GM12892 (cell line): ENCODE data around the gene MAP3K19.

ENCODE experiments used
- POLR2A ChIP-seq: IDR thresholded peaks from 2 replicates; pipeline ENCODE4 v1.6.1; 2011; ENCODE audit warnings: low read depth, low read length, control low read depth
- POLR2AphosphoS5 ChIP-seq: IDR thresholded peaks from 2 replicates; pipeline ENCODE4 v1.6.1; 2011; ENCODE audit warnings: low read depth, low read length, control low read depth
- TAF1 ChIP-seq: IDR thresholded peaks from 2 replicates; pipeline ENCODE4 v1.6.1; 2011; ENCODE audit warnings: low read depth, mild to moderate bottlenecking, control low read depth, low read length, borderline replicate concordance

DNA sequence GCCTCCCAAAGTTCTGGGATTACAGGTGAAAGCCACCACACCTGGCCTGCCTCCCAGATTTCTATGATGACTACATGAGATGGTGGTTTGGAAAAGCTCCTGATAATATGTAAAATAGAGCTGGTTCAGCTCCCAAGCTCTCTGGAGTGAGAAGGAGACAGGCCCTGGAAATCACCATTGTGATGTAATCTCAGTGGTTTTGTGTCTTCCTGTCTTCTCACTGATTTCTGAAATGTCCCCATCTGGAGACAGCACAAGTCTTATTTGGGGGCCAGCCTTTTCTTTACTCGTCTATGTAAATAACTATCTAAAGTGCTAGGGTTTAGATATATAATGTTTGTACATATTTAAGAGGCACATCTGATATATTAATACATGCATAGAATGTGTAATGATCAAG is 64.6 kb downstream of the MAP3K19 start:
- TF ChIP-seq POLR2A (no peak), TAF1 (no peak), POLR2AphosphoS5 (no peak)
